ENCODE measurements around the gene ATPAF2. TPM values are rescaled to one million over a fixed set of nuclear protein-coding genes. Genes with fewer than 3 reads are reported as not detected.
"Not testable (repeated sequence)": the region's sequence is repeated elsewhere in the genome, so short reads cannot be mapped to it uniquely, and the experiment has no call there.

Gene ATPAF2
- total RNA-seq, 1 experiment from 2014 or later = 44.5 TPM

DNA sequence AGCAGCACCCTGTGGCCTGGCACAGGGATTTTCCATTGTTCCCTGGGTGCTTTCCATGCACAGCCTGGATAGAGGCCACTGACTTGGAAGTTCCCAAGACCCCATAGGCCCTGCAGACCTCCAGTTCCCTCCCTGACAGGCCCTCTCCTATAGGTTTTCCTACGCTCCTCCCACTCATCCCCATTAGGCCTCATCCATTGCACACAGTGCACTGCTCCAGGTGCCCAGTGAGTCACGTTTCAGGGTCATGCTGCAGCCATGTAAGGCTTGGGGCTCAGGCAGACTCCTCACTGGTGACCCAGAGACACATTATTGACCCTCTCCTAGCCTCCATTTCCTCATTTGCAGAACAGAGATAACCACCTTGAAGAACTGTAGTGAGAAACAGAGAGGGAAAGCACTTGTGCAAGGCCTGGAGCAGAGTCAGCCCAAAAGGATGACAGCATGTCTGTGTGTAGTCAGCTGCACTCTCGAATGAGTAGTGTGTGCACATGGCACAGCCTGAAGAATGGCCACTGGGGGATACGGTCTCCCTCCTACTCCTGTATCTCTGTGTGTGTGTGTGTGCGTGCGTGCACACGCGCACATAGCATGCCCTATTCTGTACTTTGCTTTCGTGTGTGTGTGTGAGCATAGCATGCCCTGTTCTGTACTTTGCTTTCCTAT is 39.5 kb downstream of the ATPAF2 start:
- H3K79me2 ChIP-seq (ENCODE audit: low read depth) = no peaks in the 10 kb centered on the region
- no peak overlapping the region for H2AFZ ChIP-seq
- no peaks in the 10 kb centered on the region for H3K9me3 ChIP-seq (ENCODE audit: insufficient read depth, low read depth)
- CTCF ChIA-PET = no interaction called here
- H3K9me2 ChIP-seq (ENCODE audit: insufficient read depth) = no peaks in the 10 kb centered on the region
- intact Hi-C loops (cut with micrococcal nuclease; ENCODE audit: unreplicated experiment) = no loop called here
- no peak overlapping the region for H3K4me3 ChIP-seq
- H3F3A ChIP-seq (ENCODE audit: insufficient read depth, low read depth) = no peaks in the 10 kb centered on the region; the same call in 1 of the 2 replicates
- no TSS peak for BruUV-seq (replicated peaks)
- H3K27me3 ChIP-seq (ENCODE audit: insufficient read depth, low read depth) = no peaks in the 10 kb centered on the region
- H3K27ac ChIP-seq = no peak overlapping the region
- peaks cover 8% of the 10 kb centered on the region; the same call in 1 of the 2 replicates for H3K4me1 ChIP-seq (replicated peaks; ENCODE audit: insufficient read depth)
- POLR2A ChIA-PET (ENCODE audit: unreplicated experiment) = interaction anchor here (0.6 kb wide), 1 partner anchor 86 kb away, joined by 5 read pairs; no protein-coding TSS in a partner anchor
- no peaks in the 10 kb centered on the region for H4K20me1 ChIP-seq (ENCODE audit: insufficient read depth)
- no peaks in the 10 kb centered on the region for H3K36me3 ChIP-seq (ENCODE audit: low read depth)
- no peak for TF ChIP-seq EZH2 (IDR thresholded peaks at IDR 0.05; ENCODE audit: low read depth)
- TF ChIP-seq, protein P1, sequence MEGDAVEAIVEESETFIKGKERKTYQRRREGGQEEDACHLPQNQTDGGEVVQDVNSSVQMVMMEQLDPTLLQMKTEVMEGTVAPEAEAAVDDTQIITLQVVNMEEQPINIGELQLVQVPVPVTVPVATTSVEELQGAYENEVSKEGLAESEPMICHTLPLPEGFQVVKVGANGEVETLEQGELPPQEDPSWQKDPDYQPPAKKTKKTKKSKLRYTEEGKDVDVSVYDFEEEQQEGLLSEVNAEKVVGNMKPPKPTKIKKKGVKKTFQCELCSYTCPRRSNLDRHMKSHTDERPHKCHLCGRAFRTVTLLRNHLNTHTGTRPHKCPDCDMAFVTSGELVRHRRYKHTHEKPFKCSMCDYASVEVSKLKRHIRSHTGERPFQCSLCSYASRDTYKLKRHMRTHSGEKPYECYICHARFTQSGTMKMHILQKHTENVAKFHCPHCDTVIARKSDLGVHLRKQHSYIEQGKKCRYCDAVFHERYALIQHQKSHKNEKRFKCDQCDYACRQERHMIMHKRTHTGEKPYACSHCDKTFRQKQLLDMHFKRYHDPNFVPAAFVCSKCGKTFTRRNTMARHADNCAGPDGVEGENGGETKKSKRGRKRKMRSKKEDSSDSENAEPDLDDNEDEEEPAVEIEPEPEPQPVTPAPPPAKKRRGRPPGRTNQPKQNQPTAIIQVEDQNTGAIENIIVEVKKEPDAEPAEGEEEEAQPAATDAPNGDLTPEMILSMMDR (conservative IDR thresholded peaks at IDR 0.05) = no peak
- DNase-seq = no peak
- no peak overlapping the region for H3K4me2 ChIP-seq

DNA sequence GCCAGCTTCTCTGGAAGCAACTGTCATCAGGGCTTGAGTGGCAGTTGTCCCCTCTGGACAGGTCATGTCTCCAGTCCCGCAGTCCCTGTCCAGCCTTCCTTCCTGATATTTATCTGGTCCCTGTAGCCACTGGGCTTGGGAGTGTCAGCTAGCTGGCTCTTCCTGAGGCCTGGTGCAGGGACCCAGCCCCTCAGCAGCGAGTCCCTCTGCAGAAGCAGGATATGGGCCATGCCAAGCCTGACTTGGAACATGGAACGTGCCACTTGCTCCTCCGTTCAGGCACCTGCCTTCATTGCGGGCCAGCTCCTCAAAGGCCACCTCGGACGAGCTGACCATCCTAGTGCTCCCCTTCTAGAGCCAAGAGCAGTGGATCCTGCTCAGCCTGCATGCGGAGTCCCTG is 40.0 kb downstream of the ATPAF2 start:
- no peaks in the 10 kb centered on the region for H3K79me2 ChIP-seq (ENCODE audit: low read depth)
- no peak overlapping the region for H2AFZ ChIP-seq
- no peak overlapping the region for H3K4me3 ChIP-seq
- TF ChIP-seq, protein P1 (conservative IDR thresholded peaks at IDR 0.05) = no peak
- TF ChIP-seq EZH2 (IDR thresholded peaks at IDR 0.05; ENCODE audit: low read depth) = no peak
- H3K9me2 ChIP-seq (ENCODE audit: insufficient read depth) = no peaks in the 10 kb centered on the region
- ChIA-PET POLR2A (ENCODE audit: unreplicated experiment) (no interaction called here), CTCF (no interaction called here)
- H3K4me1 ChIP-seq (replicated peaks; ENCODE audit: insufficient read depth) = peaks cover 2% of the 10 kb centered on the region; the same call in 1 of the 2 replicates
- DNase-seq = no peak
- H3K27ac ChIP-seq = no peak overlapping the region
- BruUV-seq (replicated peaks) = no TSS peak
- intact Hi-C loops (cut with micrococcal nuclease; ENCODE audit: unreplicated experiment) = no loop called here
- no peak overlapping the region for H3K4me2 ChIP-seq
- no peaks in the 10 kb centered on the region for H3K36me3 ChIP-seq (ENCODE audit: low read depth)
- H3K27me3 ChIP-seq (ENCODE audit: insufficient read depth, low read depth) = no peaks in the 10 kb centered on the region
- H4K20me1 ChIP-seq (ENCODE audit: insufficient read depth) = no peaks in the 10 kb centered on the region
- no peaks in the 10 kb centered on the region for H3K9me3 ChIP-seq (ENCODE audit: insufficient read depth, low read depth)
- H3F3A ChIP-seq (ENCODE audit: insufficient read depth, low read depth) = no peaks in the 10 kb centered on the region; the same call in 1 of the 2 replicates

DNA sequence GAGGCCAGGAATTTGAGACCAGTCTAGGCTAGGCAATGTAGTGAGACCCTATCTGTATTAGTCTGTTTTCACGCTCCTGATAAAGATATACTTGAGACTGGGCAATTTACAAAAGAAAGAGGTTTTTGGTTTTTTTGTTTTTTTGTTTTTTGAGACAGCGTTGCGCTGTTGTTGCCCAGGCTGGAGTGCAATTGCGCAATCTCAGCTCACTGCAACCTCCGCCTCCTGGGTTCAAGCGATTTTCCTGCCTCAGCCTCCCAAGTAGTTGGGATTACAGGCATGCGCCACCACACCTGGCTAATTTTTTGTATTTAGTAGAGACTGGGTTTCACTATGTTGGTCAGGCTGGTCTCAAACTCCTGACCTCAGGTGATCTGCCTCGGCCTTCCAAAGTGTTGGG is 43.1 kb downstream of the ATPAF2 start:
- H3K4me1 ChIP-seq (replicated peaks; ENCODE audit: insufficient read depth); DNase-seq; H3K79me2 ChIP-seq (ENCODE audit: low read depth); H3K4me3 ChIP-seq; H3K27me3 ChIP-seq (ENCODE audit: insufficient read depth, low read depth); H3K9me2 ChIP-seq (ENCODE audit: insufficient read depth); BruUV-seq (replicated peaks); H2AFZ ChIP-seq; H3K4me2 ChIP-seq; H3K36me3 ChIP-seq (ENCODE audit: low read depth); H3K27ac ChIP-seq; H3K9me3 ChIP-seq (ENCODE audit: insufficient read depth, low read depth); H4K20me1 ChIP-seq (ENCODE audit: insufficient read depth); intact Hi-C loops (cut with micrococcal nuclease; ENCODE audit: unreplicated experiment); CTCF ChIA-PET; H3F3A ChIP-seq (ENCODE audit: insufficient read depth, low read depth): not testable (repeated sequence)
- POLR2A ChIA-PET (ENCODE audit: unreplicated experiment) = interaction anchor here (0.6 kb wide), 1 partner anchor 8 kb away, joined by 16 read pairs; no protein-coding TSS in a partner anchor

Measured in PC-9 (cell line).